HEK293 (cell line): ENCODE measurements around the gene TMEM196.

Experiments
- CTCF ChIP-seq: fragments of 450-650 bp; formaldehyde crosslinking; IDR thresholded peaks from 2 replicates; pipeline ENCODE4 v1.5.1; 2016; ENCODE audit warnings: missing biosample characterization, missing genetic modification characterization
- EGR2 ChIP-seq: fragments of 450-650 bp; formaldehyde crosslinking; IDR thresholded peaks from 2 replicates; pipeline ENCODE4 v1.5.1; 2016; ENCODE audit warnings: low read depth, missing biosample characterization, missing genetic modification characterization
- GLIS2 ChIP-seq: fragments of 450-650 bp; formaldehyde crosslinking; IDR thresholded peaks from 2 replicates; pipeline ENCODE4 v1.5.1; 2016; ENCODE audit warnings: missing biosample characterization, missing genetic modification characterization
- HOXC10 ChIP-seq: sonication (generic); formaldehyde crosslinking; IDR thresholded peaks from 2 replicates; pipeline ENCODE4 v1.8.1; 2023; ENCODE audit warnings: mild to moderate bottlenecking, missing genetic modification reagents
- PATZ1 ChIP-seq: fragments of 450-650 bp; formaldehyde crosslinking; IDR thresholded peaks from 2 replicates; pipeline ENCODE4 v1.5.1; 2016; ENCODE audit warnings: missing biosample characterization, missing genetic modification characterization
- PRDM1 ChIP-seq: fragments of 450-650 bp; formaldehyde crosslinking; IDR thresholded peaks from 2 replicates; pipeline ENCODE4; 2016; ENCODE audit warnings: missing biosample characterization, missing genetic modification characterization
- TRIM28 ChIP-seq: IDR thresholded peaks from 2 replicates; pipeline ENCODE4 v1.6.1; 2011; ENCODE audit warnings: low read length, control low read depth, borderline replicate concordance
- ZNF133 ChIP-seq: fragments of 450-650 bp; formaldehyde crosslinking; IDR thresholded peaks from 2 replicates; pipeline ENCODE4 v1.5.1; 2016; ENCODE audit warnings: missing biosample characterization, missing genetic modification characterization
- ZNF148 ChIP-seq: fragments of 450-650 bp; formaldehyde crosslinking; IDR thresholded peaks from 2 replicates; pipeline ENCODE4 v1.5.0; 2017; ENCODE audit warnings: missing biosample characterization, missing genetic modification characterization, borderline replicate concordance
- ZNF174 ChIP-seq: fragments of 450-650 bp; formaldehyde crosslinking; IDR thresholded peaks from 2 replicates; pipeline ENCODE4 v1.5.0; 2017; ENCODE audit warnings: missing biosample characterization, mild to moderate bottlenecking, missing genetic modification characterization
- ZNF214 ChIP-seq: fragments of 450-650 bp; formaldehyde crosslinking; IDR thresholded peaks from 2 replicates; pipeline ENCODE4 v1.5.1; 2017; ENCODE audit warnings: missing biosample characterization, mild to moderate bottlenecking, missing genetic modification characterization, borderline replicate concordance
- ZNF266 ChIP-seq: fragments of 450-650 bp; formaldehyde crosslinking; IDR thresholded peaks from 2 replicates; pipeline ENCODE4 v1.5.1; 2016; ENCODE audit warnings: missing biosample characterization, missing genetic modification characterization, low read depth
- ZNF366 ChIP-seq: fragments of 450-650 bp; formaldehyde crosslinking; conservative IDR thresholded peaks from 2 replicates; pipeline ENCODE4 v1.5.1; 2016; ENCODE audit warnings: missing biosample characterization, missing genetic modification characterization
- ZNF394 ChIP-seq: fragments of 450-650 bp; formaldehyde crosslinking; IDR thresholded peaks from 2 replicates; pipeline ENCODE4 v1.5.1; 2016; ENCODE audit warnings: missing biosample characterization, missing genetic modification characterization, mild to moderate bottlenecking, moderate library complexity, borderline replicate concordance
- ZNF473 ChIP-seq: fragments of 450-650 bp; formaldehyde crosslinking; IDR thresholded peaks from 2 replicates; pipeline ENCODE4 v1.5.1; 2017; ENCODE audit warnings: missing biosample characterization, missing genetic modification characterization
- ZNF623 ChIP-seq: fragments of 450-650 bp; formaldehyde crosslinking; IDR thresholded peaks from 2 replicates; pipeline ENCODE4 v1.5.1; 2016; ENCODE audit warnings: missing biosample characterization, missing genetic modification characterization
- ZNF670 ChIP-seq: fragments of 450-650 bp; formaldehyde crosslinking; IDR thresholded peaks from 2 replicates; pipeline ENCODE4 v1.5.1; 2016; ENCODE audit warnings: missing biosample characterization, missing genetic modification characterization, low read depth
- ZNF777 ChIP-seq: fragments of 450-650 bp; formaldehyde crosslinking; IDR thresholded peaks from 2 replicates; pipeline ENCODE4 v1.5.1; 2017; ENCODE audit warnings: missing biosample characterization, missing genetic modification characterization, borderline replicate concordance
- ZSCAN23 ChIP-seq: fragments of 450-650 bp; formaldehyde crosslinking; IDR thresholded peaks from 2 replicates; pipeline ENCODE4 v1.5.1; 2016; ENCODE audit warnings: missing biosample characterization, missing genetic modification characterization
- ZSCAN30 ChIP-seq: fragments of 450-650 bp; IDR thresholded peaks from 2 replicates; pipeline ENCODE4 v1.5.1; 2018; ENCODE audit warnings: missing biosample characterization, mild to moderate bottlenecking, missing genetic modification characterization, moderate library complexity
- TF ChIP-seq, protein P1 (sequence below): fragments of 450-650 bp; formaldehyde crosslinking; IDR thresholded peaks from 2 replicates; pipeline ENCODE4 v1.5.1; 2016; ENCODE audit warnings: missing biosample characterization, missing genetic modification characterization
- TF ChIP-seq, protein P2 (sequence below): fragments of 450-650 bp; formaldehyde crosslinking; IDR thresholded peaks from 2 replicates; pipeline ENCODE4 v1.5.1; 2016; ENCODE audit warnings: missing biosample characterization, missing genetic modification characterization
- TF ChIP-seq, protein P3 (sequence below): fragments of 450-650 bp; formaldehyde crosslinking; IDR thresholded peaks from 2 replicates; pipeline ENCODE4 v1.5.1; 2016; ENCODE audit warnings: missing biosample characterization, missing genetic modification characterization
- TF ChIP-seq, protein P4 (sequence below): fragments of 450-650 bp; formaldehyde crosslinking; IDR thresholded peaks from 2 replicates; pipeline ENCODE4 v1.5.1; 2017; ENCODE audit warnings: missing biosample characterization, mild to moderate bottlenecking, missing genetic modification characterization, moderate library complexity

The TMEM196 gene

DNA sequence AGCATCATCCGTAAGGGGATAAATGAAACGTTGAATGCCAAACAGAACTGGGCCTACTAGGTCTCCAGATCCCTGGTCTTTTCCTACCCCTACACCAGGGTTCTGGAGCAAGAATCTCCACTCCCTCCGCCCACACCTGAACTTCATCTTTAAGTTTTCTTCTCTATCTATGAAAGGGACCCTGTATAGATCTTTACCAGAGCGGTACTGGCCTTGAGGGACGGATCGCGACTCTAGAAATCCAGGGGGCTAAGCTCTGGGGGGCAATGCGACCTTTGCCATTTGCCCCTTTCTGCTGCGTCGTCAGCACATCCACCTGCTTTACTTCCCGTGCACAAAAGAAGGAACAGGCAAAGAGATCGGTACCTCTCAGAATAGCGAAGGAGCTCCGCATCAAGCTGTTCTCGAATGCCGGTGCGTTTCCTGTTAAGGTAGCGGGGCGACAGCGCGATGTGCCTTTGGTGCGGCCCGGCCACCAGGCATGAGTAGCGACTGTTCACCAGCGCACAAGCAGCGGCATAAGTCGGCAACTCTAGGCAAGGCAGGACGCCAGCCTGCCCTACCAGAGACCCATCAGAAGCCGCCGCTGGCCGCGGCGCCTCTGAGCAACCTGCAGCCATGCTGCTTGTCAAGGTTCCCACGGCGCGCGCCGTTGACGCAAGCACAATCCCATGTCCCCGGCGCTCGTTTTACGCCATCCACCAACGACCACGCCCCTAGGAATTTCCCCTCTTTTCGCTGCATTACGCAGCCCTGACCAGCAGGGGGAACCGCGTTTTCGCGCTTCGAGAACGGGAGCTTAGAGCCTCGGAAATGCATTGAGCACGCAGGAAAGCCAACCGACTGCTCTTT, 64.8 kb downstream of the TMEM196 start, which contains the start of gene POLR1F (continued):
- TF ChIP-seq ZNF394 (0 out of 2 replicates have a peak, but pooled peaks have one; percentile 17), HOXC10 (CRISPR knock-in tag) (0 out of 2 replicates have a peak, but pooled peaks have one; percentile 46), ZNF266 (tag by site-specific recombination) (no peak), ZNF623 (tag by site-specific recombination) (no peak), ZNF366 (tag by site-specific recombination) (no peak), ZNF133 (no peak), ZNF148 (tag by site-specific recombination) (no peak), ZNF670 (no peak), CTCF (tag by site-specific recombination) (peak; percentile 83), ZNF473 (tag by site-specific recombination) (no peak), ZNF777 (tag by site-specific recombination) (no peak), PATZ1 (no peak), ZNF214 (tag by site-specific recombination) (no peak), ZNF174 (tag by site-specific recombination) (no peak), ZSCAN23 (tag by site-specific recombination) (no peak), EGR2 (tag by site-specific recombination) (no peak), TRIM28 (peak; percentile 78; the same call in 1 of the 2 replicates), PRDM1 (tag by site-specific recombination) (no peak), GLIS2 (no peak), ZSCAN30 (tag by site-specific recombination) (peak; percentile 52; the same call in 1 of the 2 replicates)
- TF ChIP-seq, protein P1, sequence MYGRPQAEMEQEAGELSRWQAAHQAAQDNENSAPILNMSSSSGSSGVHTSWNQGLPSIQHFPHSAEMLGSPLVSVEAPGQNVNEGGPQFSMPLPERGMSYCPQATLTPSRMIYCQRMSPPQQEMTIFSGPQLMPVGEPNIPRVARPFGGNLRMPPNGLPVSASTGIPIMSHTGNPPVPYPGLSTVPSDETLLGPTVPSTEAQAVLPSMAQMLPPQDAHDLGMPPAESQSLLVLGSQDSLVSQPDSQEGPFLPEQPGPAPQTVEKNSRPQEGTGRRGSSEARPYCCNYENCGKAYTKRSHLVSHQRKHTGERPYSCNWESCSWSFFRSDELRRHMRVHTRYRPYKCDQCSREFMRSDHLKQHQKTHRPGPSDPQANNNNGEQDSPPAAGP (tag by site-specific recombination): 0 out of 2 replicates have a peak, but pooled peaks have one; percentile 45
- TF ChIP-seq, protein P2, sequence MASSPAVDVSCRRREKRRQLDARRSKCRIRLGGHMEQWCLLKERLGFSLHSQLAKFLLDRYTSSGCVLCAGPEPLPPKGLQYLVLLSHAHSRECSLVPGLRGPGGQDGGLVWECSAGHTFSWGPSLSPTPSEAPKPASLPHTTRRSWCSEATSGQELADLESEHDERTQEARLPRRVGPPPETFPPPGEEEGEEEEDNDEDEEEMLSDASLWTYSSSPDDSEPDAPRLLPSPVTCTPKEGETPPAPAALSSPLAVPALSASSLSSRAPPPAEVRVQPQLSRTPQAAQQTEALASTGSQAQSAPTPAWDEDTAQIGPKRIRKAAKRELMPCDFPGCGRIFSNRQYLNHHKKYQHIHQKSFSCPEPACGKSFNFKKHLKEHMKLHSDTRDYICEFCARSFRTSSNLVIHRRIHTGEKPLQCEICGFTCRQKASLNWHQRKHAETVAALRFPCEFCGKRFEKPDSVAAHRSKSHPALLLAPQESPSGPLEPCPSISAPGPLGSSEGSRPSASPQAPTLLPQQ (tag by site-specific recombination): 0 out of 2 replicates have a peak, but pooled peaks have one; percentile 16
- TF ChIP-seq, protein P3, sequence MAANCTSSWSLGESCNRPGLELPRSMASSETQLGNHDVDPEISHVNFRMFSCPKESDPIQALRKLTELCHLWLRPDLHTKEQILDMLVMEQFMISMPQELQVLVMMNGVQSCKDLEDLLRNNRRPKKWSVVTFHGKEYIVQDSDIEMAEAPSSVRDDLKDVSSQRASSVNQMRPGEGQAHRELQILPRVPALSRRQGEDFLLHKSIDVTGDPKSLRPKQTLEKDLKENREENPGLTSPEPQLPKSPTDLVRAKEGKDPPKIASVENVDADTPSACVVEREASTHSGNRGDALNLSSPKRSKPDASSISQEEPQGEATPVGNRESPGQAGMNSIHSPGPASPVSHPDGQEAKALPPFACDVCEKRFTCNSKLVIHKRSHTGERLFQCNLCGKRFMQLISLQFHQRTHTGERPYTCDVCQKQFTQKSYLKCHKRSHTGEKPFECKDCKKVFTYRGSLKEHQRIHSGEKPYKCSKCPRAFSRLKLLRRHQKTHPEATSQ (tag by site-specific recombination): no peak
- TF ChIP-seq, protein P4, sequence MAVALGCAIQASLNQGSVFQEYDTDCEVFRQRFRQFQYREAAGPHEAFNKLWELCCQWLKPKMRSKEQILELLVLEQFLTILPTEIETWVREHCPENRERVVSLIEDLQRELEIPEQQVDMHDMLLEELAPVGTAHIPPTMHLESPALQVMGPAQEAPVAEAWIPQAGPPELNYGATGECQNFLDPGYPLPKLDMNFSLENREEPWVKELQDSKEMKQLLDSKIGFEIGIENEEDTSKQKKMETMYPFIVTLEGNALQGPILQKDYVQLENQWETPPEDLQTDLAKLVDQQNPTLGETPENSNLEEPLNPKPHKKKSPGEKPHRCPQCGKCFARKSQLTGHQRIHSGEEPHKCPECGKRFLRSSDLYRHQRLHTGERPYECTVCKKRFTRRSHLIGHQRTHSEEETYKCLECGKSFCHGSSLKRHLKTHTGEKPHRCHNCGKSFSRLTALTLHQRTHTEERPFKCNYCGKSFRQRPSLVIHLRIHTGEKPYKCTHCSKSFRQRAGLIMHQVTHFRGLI: peak; percentile 40; the same call in 1 of the 2 replicates
